Astrocyte (in vitro differentiated cells and primary cell): Measurements from ENCODE around the gene PSME4.

Experiments
- CTCF ChIP-seq: IDR thresholded peaks from 2 replicates; pipeline ENCODE4 v1.5.1; 2011; ENCODE audit warnings: low read depth, mild to moderate bottlenecking, inconsistent platforms, low read length, moderate library complexity; ENCODE audit not compliant: insufficient read depth
- EZH2 ChIP-seq: IDR thresholded peaks from 2 replicates; pipeline ENCODE4 v1.6.1; 2012; ENCODE audit warnings: mild to moderate bottlenecking, low read length, inconsistent platforms; ENCODE audit not compliant: insufficient read depth

- no peak for TF ChIP-seq CTCF
- TF ChIP-seq EZH2, result no peak
Measured at GRCh38 chr2:53938904-53939303, 31.9 kb downstream of the PSME4 start.
